KMS-11 (cell line): ENCODE measurements around the gene SLC8B1.

Experiments used
- H2AFZ ChIP-seq: fragments of 200-600 bp; sonication (generic); 2 replicates; pipeline ENCODE4 v1.6.1; 2016; ENCODE audit warnings: antibody characterized with exemption, mixed run types, low read depth
- H3K27ac ChIP-seq: fragments of 200-600 bp; sonication (generic); 2 replicates; pipeline ENCODE4 v1.6.1; 2016; ENCODE audit warnings: mild to moderate bottlenecking, mixed run types
- H3K27me3 ChIP-seq: fragments of 200-600 bp; sonication (generic); 2 replicates; pipeline ENCODE4 v1.6.1; 2017; ENCODE audit warnings: mild to moderate bottlenecking, low read depth, mixed run types, moderate library complexity; ENCODE audit not compliant: insufficient read depth
- H3K36me3 ChIP-seq: fragments of 200-600 bp; sonication (generic); 2 replicates; pipeline ENCODE4 v1.6.1; 2017; ENCODE audit warnings: mild to moderate bottlenecking, mixed run types; ENCODE audit not compliant: insufficient read depth
- H3K4me1 ChIP-seq: fragments of 200-600 bp; sonication (generic); 2 replicates; pipeline ENCODE4 v1.6.1; 2016; ENCODE audit warnings: mild to moderate bottlenecking, low read depth, mixed run types; ENCODE audit not compliant: poor library complexity, severe bottlenecking
- H3K4me2 ChIP-seq: fragments of 200-600 bp; sonication (generic); 2 replicates; pipeline ENCODE4 v1.7.0; 2016; ENCODE audit warnings: mild to moderate bottlenecking, mixed run types
- H3K4me3 ChIP-seq: fragments of 200-600 bp; sonication (generic); IDR thresholded peaks from 2 replicates; pipeline ENCODE4 v1.6.1; 2017; ENCODE audit warnings: low read depth, low read length, mixed read lengths; ENCODE audit not compliant: insufficient read depth
- H3K79me2 ChIP-seq: fragments of 200-600 bp; sonication (generic); 2 replicates; pipeline ENCODE4 v1.6.1; 2016; ENCODE audit warnings: low read depth, mixed run types; ENCODE audit not compliant: insufficient read depth
- H3K9ac ChIP-seq: fragments of 200-600 bp; sonication (generic); 2 replicates; pipeline ENCODE4 v1.6.1; 2016; ENCODE audit warnings: mild to moderate bottlenecking, mixed run types
- H4K20me1 ChIP-seq: fragments of 200-600 bp; sonication (generic); 2 replicates; pipeline ENCODE4 v1.6.1; 2016; ENCODE audit warnings: mild to moderate bottlenecking, mixed run types; ENCODE audit not compliant: insufficient read depth
- CTCF ChIP-seq: fragments of 200-600 bp; sonication (generic); conservative IDR thresholded peaks from 2 replicates; pipeline ENCODE4 v1.6.1; 2017; ENCODE audit warnings: low read depth, mild to moderate bottlenecking, antibody characterized with exemption, low read length, moderate library complexity, mixed read lengths

SLC8B1 gene

GRCh38 chr12:113314121-113314529, 20.8 kb downstream of the SLC8B1 start:
- H3K4me1 ChIP-seq, result no peaks in the 10 kb centered on the region
- H3K36me3 ChIP-seq, result no peaks in the 10 kb centered on the region
- no peak for TF ChIP-seq CTCF
- H4K20me1 ChIP-seq, result no peaks in the 10 kb centered on the region
- H3K4me2 ChIP-seq, result no peak overlapping the region
- H3K27ac ChIP-seq, result no peak overlapping the region
- no peak overlapping the region for H2AFZ ChIP-seq
- no peak overlapping the region for H3K4me3 ChIP-seq
- H3K79me2 ChIP-seq, result no peaks in the 10 kb centered on the region
- H3K27me3 ChIP-seq, result no peaks in the 10 kb centered on the region
- no peak overlapping the region for H3K9ac ChIP-seq

GRCh38 chr12:113310489-113310888, 24.4 kb downstream of the SLC8B1 start:
- Histone ChIP-seq H3K36me3 (no peaks in the 10 kb centered on the region), H4K20me1 (no peaks in the 10 kb centered on the region), H3K27me3 (no peaks in the 10 kb centered on the region), H2AFZ (no peak overlapping the region), H3K4me1 (no peaks in the 10 kb centered on the region), H3K4me3 (no peak overlapping the region), H3K4me2 (no peak overlapping the region), H3K79me2 (no peaks in the 10 kb centered on the region), H3K9ac (no peak overlapping the region), H3K27ac (no peak overlapping the region)
- TF ChIP-seq CTCF, result no peak

GRCh38 chr12:113306382-113306781, 28.5 kb downstream of the SLC8B1 start:
- Histone ChIP-seq H3K36me3 (no peaks in the 10 kb centered on the region), H3K79me2 (no peaks in the 10 kb centered on the region), H3K27me3 (no peaks in the 10 kb centered on the region), H2AFZ (no peak overlapping the region), H3K4me2 (no peak overlapping the region), H3K4me1 (no peaks in the 10 kb centered on the region), H4K20me1 (no peaks in the 10 kb centered on the region), H3K27ac (no peak overlapping the region), H3K9ac (no peak overlapping the region), H3K4me3 (no peak overlapping the region)
- no peak for TF ChIP-seq CTCF

- H3K4me1 ChIP-seq, result no peaks in the 10 kb centered on the region
- H3K27me3 ChIP-seq, result no peaks in the 10 kb centered on the region
- H3K27ac ChIP-seq, result no peak overlapping the region
- H3K9ac ChIP-seq, result no peak overlapping the region
- no peak for TF ChIP-seq CTCF
- no peaks in the 10 kb centered on the region for H3K79me2 ChIP-seq
- H4K20me1 ChIP-seq, result no peaks in the 10 kb centered on the region
- no peak overlapping the region for H3K4me3 ChIP-seq
- H3K36me3 ChIP-seq, result no peaks in the 10 kb centered on the region
- H2AFZ ChIP-seq, result no peak overlapping the region
- H3K4me2 ChIP-seq, result no peak overlapping the region
These were observed 29.5 kb downstream of the SLC8B1 start for GRCh38 chr12:113305281-113305856.
